Activated T-cell treated with anti-CD3 and anti-CD28 coated beads for 48 hours (primary cell): Measurements from ENCODE around the gene PPARG.
"Not testable (repeated sequence)": the region's sequence is repeated elsewhere in the genome, so short reads cannot be mapped to it uniquely, and the experiment has no call there.

Experiments used
- DNase-seq: peaks from one replicate; pipeline ENCODE4 v3.0.0-alpha.2; 2020; ENCODE audit warnings: low read depth

PPARG gene

GRCh38 chr3:12288182-12289129, at the start of gene PPARG:
Gene PPARG (plus strand): TSS chr3:12289070. CDS start chr3:12379712, 90,642 bp downstream.
- no peak for DNase-seq

GRCh38 chr3:12239301-12239700, 49.6 kb upstream of the PPARG start:
- DNase-seq = no peak

DNA sequence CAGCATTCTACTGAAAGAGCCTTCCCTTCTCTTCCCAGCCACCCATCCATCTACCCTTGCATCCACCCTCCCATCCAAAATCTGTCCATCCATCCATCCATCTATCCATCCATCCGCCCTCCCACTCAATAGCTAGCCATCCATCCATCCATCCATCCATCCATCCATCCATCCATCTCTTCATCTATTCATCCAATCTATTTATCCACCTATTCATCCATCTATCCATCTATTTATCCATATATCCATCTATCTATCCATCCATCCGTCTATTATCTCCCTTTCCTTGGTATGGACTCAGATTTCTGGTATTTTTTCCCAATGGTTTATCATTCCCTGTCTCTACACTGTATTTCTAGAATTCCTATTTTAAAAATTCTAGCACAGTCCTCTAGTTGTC, 46.1 kb upstream of the PPARG start:
- no peak for DNase-seq

DNA sequence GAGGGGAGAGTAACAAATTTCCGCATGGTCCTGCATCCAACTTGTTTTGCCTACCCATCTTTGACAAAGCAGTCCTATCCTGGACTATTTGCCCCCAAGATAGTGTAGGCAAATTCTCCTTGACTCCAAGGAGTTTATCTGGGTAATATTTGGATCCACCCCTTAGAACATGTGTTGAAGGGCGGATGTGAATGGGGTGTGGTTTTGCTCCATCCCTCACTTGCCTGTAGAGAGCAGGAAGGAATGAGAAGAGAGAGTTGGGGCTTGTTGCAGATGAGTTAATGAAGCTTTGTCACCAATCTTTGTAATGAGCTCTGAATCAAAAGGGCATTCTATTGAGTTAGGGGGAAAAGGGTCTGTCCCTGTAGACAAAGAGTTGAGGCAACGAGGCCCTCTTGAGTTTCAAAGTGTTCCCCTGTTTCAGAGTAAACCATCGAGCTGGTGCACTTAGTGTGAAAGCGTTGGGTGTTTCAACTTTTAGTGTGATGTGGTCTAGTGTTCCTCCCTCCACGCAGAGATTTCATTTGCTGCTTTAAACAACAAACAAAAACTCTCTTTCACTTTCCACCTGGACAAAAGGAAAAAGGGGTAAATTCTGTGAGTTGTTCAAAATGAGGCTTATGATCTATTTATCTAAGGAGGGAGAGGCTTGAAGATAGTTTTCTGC, 42.2 kb upstream of the PPARG start:
- no peak for DNase-seq

DNA sequence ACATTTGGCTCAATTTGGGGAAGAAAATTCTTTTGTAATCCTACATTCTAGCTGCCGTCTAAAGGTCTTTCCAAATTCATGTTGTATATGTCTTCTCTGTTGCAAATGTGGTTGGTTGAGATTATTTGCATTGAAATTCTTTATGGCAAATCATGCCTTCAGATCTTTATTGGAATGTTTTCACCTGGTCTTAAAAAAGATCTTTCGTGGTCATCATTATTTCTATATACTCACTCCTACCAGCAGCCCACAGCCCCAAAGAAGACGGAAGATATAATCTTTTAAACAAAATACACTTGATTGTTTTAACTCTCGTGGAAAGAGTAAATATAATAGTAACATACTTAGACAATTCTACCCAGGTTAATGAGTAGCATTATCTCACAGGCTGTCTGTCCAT, 41.5 kb upstream of the PPARG start:
- DNase-seq = no peak

DNA sequence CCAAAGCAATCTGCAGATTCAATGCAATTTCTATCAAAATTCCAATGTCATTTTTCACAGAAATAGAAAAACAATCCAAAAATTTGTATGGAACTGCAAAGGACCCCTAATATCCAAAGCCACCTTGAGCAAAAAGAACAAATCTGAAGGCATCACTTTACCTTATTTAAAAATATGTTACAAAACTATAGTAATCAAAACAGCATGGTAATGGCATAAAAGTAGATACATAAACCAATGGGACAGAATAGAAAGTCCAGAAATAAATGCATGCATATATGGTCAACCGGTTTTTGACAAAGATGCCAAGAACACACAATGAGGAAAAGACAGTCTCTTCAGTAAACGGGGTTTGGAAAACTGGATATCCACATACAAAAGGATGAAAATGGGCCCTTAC, 39.4 kb upstream of the PPARG start:
- no peak for DNase-seq

DNA sequence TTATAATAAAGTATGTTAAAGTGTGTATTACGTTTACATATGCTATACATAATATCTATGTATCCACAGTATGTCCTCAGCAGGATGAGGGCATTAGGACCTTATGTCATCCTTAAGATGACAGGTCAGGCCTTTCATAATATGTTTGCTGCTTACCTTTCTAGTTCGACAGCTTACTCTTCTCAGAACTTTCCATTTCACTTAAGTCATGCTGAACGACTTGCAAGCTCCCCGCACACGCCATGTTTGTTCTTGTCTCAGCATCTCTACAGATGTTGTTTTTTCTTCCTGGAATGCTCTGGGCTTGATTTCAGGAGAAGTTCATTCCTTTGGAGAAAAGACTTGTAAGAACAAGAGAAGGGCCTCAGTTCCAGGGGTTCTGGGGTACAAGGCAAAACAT, 36.0 kb upstream of the PPARG start:
- DNase-seq = no peak

DNA sequence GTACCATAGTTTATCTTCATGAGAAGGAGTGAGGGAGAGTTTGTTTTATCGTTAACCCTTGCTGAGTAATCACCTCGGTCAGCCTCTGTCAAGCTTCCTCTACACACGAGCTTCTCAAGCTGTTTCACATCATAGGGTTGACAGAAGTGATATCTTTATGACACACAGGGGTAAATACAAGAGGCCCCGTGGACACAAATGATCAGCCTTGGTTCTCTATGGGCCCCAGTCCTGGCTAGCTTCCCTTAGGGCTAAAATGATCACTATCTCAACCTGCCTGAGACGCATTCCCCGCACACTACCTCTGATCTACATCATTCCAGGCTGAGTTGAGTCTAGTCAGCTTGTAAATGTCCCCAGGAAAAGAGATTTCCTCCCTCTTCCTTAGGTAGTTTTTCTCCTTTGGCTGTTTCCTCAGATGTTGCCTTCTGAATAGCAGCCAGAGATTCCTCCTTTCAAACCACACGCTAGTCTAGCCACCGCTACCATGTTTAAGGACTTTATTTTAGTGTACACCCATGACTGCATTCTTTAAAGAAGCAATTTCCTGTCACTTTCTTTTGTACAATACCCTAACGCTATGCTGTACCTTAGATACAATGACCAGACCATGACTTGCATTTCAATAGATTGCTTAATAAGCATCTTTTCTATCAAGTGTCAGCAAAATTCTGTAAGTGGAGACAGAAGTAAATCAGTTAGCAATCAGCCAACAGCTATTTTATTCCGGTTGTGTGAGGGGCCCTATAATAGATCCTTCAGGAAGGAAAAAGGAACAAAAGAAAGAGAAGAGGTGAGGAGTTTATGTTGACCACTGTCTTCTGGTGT, 35.1 kb upstream of the PPARG start:
- no peak for DNase-seq

- no peak for DNase-seq
Measured at GRCh38 chr3:12255393-12255792, 33.5 kb upstream of the PPARG start.

GRCh38 chr3:12258911-12259310, 30.0 kb upstream of the PPARG start:
- DNase-seq = no peak

DNA sequence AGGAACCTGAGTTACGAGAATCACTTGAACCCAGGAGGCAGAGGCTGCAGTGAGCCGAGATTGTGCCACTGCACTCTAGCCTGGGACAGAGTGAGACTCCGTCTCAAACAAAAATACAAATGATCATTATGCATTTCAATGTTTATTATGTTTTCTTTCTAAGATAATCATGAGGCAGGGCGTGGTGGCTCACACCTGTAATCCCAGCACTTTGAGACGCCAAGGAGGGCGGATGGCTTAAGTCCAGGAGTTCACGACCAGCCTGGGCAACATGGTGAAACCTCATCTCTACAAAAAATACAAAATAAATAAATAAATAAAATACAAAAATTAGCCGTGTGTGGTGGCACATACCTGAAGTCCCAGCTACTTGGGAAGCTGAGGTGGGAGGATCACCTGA, 26.7 kb upstream of the PPARG start:
- not testable (repeated sequence) for DNase-seq

GRCh38 chr3:12265508-12265907, 23.4 kb upstream of the PPARG start:
- DNase-seq = no peak

DNA sequence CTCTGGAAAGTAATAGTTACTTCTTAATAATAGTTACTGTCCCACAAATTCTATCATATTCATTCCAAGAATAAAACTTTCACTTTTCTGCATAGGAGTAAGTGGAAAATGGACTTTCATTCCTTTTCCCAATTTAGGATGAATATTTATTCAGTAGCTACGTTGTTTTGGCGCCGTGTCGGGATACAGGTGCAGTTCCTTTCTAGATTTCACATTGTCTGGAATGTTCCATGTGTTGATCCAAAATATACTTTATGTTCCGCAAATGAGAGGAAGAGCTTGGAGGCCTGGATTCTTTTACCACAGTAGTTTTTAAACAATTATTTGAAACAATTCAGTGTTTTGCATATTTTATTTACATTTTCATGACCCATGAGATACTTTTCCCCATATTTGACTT, 22.8 kb upstream of the PPARG start:
- DNase-seq = no peak

DNA sequence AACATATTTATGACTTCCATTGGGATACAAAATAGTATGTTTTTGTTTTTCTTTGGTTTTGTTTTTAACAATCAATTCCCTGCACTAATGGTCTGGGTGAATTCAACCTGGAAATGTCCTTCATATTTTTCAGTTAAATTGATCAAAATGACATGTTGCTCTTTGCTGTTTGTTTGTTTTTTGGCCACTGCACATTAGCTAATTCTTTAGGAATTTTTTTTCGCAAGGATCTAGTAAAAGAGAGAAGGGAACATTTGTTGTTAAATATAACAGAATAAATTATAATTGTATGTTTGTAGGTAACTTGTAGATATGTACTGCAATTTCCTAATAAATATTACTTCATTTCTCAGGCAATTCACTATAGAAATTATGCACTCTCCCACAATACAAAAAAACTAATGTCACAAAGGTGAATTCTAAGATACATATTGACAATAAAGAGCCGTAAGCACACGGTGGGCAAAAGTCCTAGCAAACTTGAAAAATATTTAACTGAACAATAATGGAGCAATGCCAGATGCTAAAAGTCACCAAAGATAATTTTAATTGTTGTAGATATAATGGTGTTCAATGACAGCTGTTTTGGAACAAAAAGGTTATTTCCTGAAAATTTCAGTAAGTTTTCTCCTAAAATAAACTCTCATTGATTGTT, 21.4 kb upstream of the PPARG start:
- no peak for DNase-seq

- no peak for DNase-seq
Measured at GRCh38 chr3:12268049-12268735, 20.7 kb upstream of the PPARG start.

DNA sequence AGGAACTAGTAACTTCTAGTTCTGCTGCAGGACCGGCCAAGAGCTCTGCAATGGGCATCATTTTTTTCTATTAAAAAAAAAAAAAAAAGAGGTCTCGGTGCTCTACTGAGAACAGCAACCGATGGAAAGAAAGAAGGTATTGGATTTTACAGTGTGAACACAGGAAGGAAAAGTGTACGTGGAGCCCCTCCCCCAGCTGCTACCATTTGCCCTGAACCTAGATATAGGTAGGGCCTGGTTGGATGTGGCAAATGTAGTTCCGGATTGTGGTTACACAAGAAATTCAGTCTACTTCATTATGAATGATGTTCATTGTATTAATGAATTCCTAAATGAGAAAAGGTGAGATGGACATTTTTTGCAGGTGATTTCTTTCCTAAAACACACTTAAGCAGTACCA, 17.9 kb upstream of the PPARG start:
- DNase-seq = no peak

GRCh38 chr3:12273045-12273695, 15.7 kb upstream of the PPARG start:
- DNase-seq = no peak

GRCh38 chr3:12275974-12276650, 12.8 kb upstream of the PPARG start:
- no peak for DNase-seq

DNA sequence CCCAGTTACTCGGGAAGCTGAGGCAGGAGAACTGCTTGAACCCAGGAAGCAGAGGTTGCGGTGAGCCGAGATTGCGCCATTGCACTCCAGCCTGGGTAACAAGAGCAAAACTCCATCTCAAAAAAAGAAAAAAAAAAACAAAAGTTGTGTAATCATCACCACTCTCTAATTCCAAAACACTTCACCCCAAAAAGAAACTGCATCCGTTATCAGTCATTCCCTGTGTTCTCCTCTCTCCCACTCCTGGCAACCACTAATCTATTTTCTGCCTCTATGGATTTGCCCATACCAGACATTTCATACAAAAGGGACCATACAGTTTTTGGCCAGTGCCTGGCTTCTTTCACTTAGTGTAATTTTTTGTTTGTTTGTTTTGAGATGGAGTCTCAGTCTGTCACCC, 12.0 kb upstream of the PPARG start:
- DNase-seq = not testable (repeated sequence)

GRCh38 chr3:12278566-12278965, 10.3 kb upstream of the PPARG start:
- no peak for DNase-seq
